HepG2 (cell line): ENCODE measurements around the gene BCAR3. TPM values are rescaled to one million over a fixed set of nuclear protein-coding genes. Genes with fewer than 3 reads are reported as not detected.

Source experiments
- CSRNP2 ChIP-seq: sonication (generic); formaldehyde crosslinking; conservative IDR thresholded peaks from 2 replicates; pipeline ENCODE4 v1.8.0; 2022; ENCODE audit warnings: low read depth, missing genetic modification reagents
- ISX ChIP-seq: sonication (generic); formaldehyde crosslinking; conservative IDR thresholded peaks from 2 replicates; pipeline ENCODE4 v1.5.0; 2020; ENCODE audit warnings: missing genetic modification reagents
- MLXIP ChIP-seq: sonication (generic); formaldehyde crosslinking; IDR thresholded peaks from 2 replicates; pipeline ENCODE4 v1.9.0; 2021; ENCODE audit warnings: missing genetic modification reagents, borderline replicate concordance
- PPARG ChIP-seq: conservative IDR thresholded peaks from 2 replicates; pipeline ENCODE4 v1.6.1; 2016; ENCODE audit warnings: missing biosample characterization, missing genetic modification reagents
- ZNF367 ChIP-seq: sonication (generic); formaldehyde crosslinking; IDR thresholded peaks from 2 replicates; pipeline ENCODE4 v1.4.0; 2020; ENCODE audit warnings: missing genetic modification reagents, borderline replicate concordance
- ZNF615 ChIP-seq: sonication (generic); formaldehyde crosslinking; IDR thresholded peaks from 2 replicates; pipeline ENCODE4 v1.5.0; 2020; ENCODE audit warnings: mild to moderate bottlenecking, missing genetic modification reagents, borderline replicate concordance
- ZXDC ChIP-seq: sonication (generic); formaldehyde crosslinking; IDR thresholded peaks from 2 replicates; pipeline ENCODE4 v1.5.0; 2020; ENCODE audit warnings: mild to moderate bottlenecking, missing genetic modification reagents
- polyA plus RNA-seq, 8 experiments: library from polyadenylated mRNA; depleted of rRNA in 3 of 8; stranded (reverse) in 7 of 8; unstranded in 1 of 8; fragments of >200 nt; fragmentation: Illumina TruSeq in 4 of 8; extraction: Trizol in 4 of 8; gene quantifications; 2 replicates each; pipeline versions ENCODE4 v1.2.1 to v1.2.3, GENCODE V29; 2011 to 2016; ENCODE audit warnings: low read depth in 4 of 8, missing spikeins in 1 of 8, mixed read lengths in 1 of 8; ENCODE audit not compliant: insufficient read depth in 1 of 8
- total RNA-seq, 5 experiments: library from RNA; depleted of rRNA; stranded (reverse); fragments of >200 nt; fragmentation: Illumina TruSeq; extraction: Trizol; gene quantifications; 2 replicates each; pipeline ENCODE4 v1.2.3, GENCODE V29; 2016; ENCODE audit warnings: low read depth in 1 of 5

The BCAR3 gene
- total and polyA plus RNA-seq, 2 of the 13 experiments (the other 11 are each of a cell fraction or from before 2014, with no cell fraction given): 3.6 to 4.8 TPM

GRCh38 chr1:93611668-93612067, 70.0 kb downstream of the BCAR3 start (continued):
- TF ChIP-seq CSRNP2 (CRISPR knock-in tag) (no peak), ZNF367 (CRISPR knock-in tag) (no peak), ZNF615 (CRISPR knock-in tag) (no peak), MLXIP (CRISPR knock-in tag) (no peak), PPARG (CRISPR knock-in tag) (no peak), ISX (CRISPR knock-in tag) (no peak), ZXDC (CRISPR knock-in tag) (no peak)
